ENCODE results near the gene UFSP1.
"Not testable (repeated sequence)": the region's sequence is repeated elsewhere in the genome, so short reads cannot be mapped to it uniquely, and the experiment has no call there.

Gene UFSP1

GRCh38 chr7:100859856-100860255 is 29.7 kb downstream of the UFSP1 start:
- DNase-seq (ENCODE audit: low read depth), result no peak

GRCh38 chr7:100856871-100857282 is 32.6 kb downstream of the UFSP1 start:
- DNase-seq (ENCODE audit: low read depth), result no peak

GRCh38 chr7:100855515-100855914 is 34.0 kb downstream of the UFSP1 start:
- no peak for DNase-seq (ENCODE audit: low read depth)

- not testable (repeated sequence) for DNase-seq (ENCODE audit: low read depth)
These were observed 34.6 kb downstream of the UFSP1 start for GRCh38 chr7:100854899-100855298.

- no peak for DNase-seq (ENCODE audit: low read depth)
These were observed 35.2 kb downstream of the UFSP1 start for GRCh38 chr7:100854146-100854895.

GRCh38 chr7:100852048-100852872 is 37.3 kb downstream of the UFSP1 start, which contains the start of gene SLC12A9:
Gene SLC12A9, plus strand, starts transcription at chr7:100852713. Its CDS starts 1,485 bp downstream, at chr7:100854198.
- DNase-seq (ENCODE audit: low read depth), result peak; percentile 74

- DNase-seq (ENCODE audit: low read depth), result no peak
These were observed 42.2 kb downstream of the UFSP1 start for GRCh38 chr7:100847360-100847759.

GRCh38 chr7:100840470-100841100 is 48.9 kb downstream of the UFSP1 start:
- DNase-seq (ENCODE audit: low read depth), result no peak

GRCh38 chr7:100839361-100839760 is 50.2 kb downstream of the UFSP1 start:
- no peak for DNase-seq (ENCODE audit: low read depth)
